NB4 (cell line): Measurements from ENCODE around the gene CNST.

Experiments
- CTCF ChIP-seq: IDR thresholded peaks from one replicate; pipeline ENCODE4 v1.5.1; 2012; ENCODE audit warnings: low read depth, low read length
- MAX ChIP-seq: IDR thresholded peaks from 2 replicates; pipeline ENCODE4 v1.6.1; 2011; ENCODE audit warnings: low read depth, low read length
- POLR2A ChIP-seq: IDR thresholded peaks from 2 replicates; pipeline ENCODE4 v1.6.1; 2011; ENCODE audit warnings: mild to moderate bottlenecking; ENCODE audit not compliant: insufficient read length; ENCODE audit errors: extremely low read depth

GRCh38 chr1:246579818-246580217 lies 13.6 kb downstream of the CNST start:
- TF ChIP-seq CTCF = no peak
- TF ChIP-seq POLR2A = no peak
- no peak for TF ChIP-seq MAX
